Measurements from ENCODE around the gene HDAC9. TPM values are rescaled to one million over a fixed set of nuclear protein-coding genes. Genes with fewer than 3 reads are reported as not detected.

The HDAC9 gene
- polyA plus RNA-seq, 3 donors = 41.7 to 51.2 (median 44.2) TPM

DNA sequence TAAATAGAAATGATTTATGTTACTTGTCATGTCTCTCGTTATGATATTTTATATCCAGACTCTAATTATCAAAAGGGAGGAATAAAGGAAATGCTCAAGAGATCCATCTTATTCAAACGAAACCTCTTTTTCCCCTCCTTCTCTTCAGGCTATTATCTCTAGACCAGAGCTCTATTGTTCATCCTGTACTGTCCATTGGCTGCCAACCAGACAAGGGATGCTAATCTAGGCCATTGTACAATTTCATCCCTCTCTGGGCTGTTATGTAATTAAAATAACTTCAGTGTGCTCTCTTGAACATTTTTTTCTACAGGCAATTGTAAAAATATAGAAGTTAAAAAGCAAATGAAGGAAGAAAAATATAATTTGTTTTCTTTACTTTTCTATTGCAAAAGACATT, 220.4 kb downstream of the HDAC9 start:
- Histone ChIP-seq H3K9ac (ENCODE audit: insufficient read depth, low read length, poor library complexity, severe bottlenecking) (no peak overlapping the region), H3K27me3 (ENCODE audit: control insufficient read depth in 2 of 2, insufficient read depth in 2 of 2, low read length in 2 of 2) (no peaks in the 10 kb centered on the region), H3K4me3 (replicated peaks in 1 of 3; ENCODE audit: low read depth in 2 of 3, low read length in 3 of 3) (no peak overlapping the region), H3K9me3 (replicated peaks in 1 of 2; ENCODE audit: control insufficient read depth in 1 of 2, insufficient read depth in 1 of 2, low read length in 2 of 2) (no peaks in the 10 kb centered on the region), H3K4me2 (replicated peaks; ENCODE audit: extremely low read depth, low read length, poor library complexity, severe bottlenecking) (no peak overlapping the region), H3K36me3 (replicated peaks in 1 of 2; ENCODE audit: control insufficient read depth in 1 of 2, insufficient read depth in 2 of 2, low read length in 2 of 2) (no peaks in the 10 kb centered on the region), H3K4me1 (ENCODE audit: control insufficient read depth in 1 of 2, insufficient read depth in 2 of 2, low read length in 2 of 2) (no peaks in the 10 kb centered on the region), H4K20me1 (ENCODE audit: insufficient read depth, low read length) (no peaks in the 10 kb centered on the region), H3K27ac (ENCODE audit: low read depth in 1 of 2, low read length in 2 of 2) (no peak overlapping the region), H2AFZ (ENCODE audit: insufficient read depth, low read depth, low read length, poor library complexity, severe bottlenecking) (no peak overlapping the region), H3K79me2 (ENCODE audit: insufficient read depth, low read length) (no peaks in the 10 kb centered on the region)
- WGBS (ENCODE audit: insufficient coverage) = no CpG with 5 or more reads among the region's 2 CpGs
- Mint-ChIP-seq H3K27ac (no peak overlapping the region), H3K27me3 (ENCODE audit: low read depth in 3 of 3) (peaks cover 0 to 2% (median 0%) of the 10 kb centered on the region in 3 donors), H3K9me3 (peaks cover 0 to 6% (median 0%) of the 10 kb centered on the region in 7 donors), H3K4me3 (no peak overlapping the region), H3K4me1 (no peaks in the 10 kb centered on the region), H3K36me3 (peaks cover 0 to 2% of the 10 kb centered on the region in 2 donors)
- TF ChIP-seq, protein P1, sequence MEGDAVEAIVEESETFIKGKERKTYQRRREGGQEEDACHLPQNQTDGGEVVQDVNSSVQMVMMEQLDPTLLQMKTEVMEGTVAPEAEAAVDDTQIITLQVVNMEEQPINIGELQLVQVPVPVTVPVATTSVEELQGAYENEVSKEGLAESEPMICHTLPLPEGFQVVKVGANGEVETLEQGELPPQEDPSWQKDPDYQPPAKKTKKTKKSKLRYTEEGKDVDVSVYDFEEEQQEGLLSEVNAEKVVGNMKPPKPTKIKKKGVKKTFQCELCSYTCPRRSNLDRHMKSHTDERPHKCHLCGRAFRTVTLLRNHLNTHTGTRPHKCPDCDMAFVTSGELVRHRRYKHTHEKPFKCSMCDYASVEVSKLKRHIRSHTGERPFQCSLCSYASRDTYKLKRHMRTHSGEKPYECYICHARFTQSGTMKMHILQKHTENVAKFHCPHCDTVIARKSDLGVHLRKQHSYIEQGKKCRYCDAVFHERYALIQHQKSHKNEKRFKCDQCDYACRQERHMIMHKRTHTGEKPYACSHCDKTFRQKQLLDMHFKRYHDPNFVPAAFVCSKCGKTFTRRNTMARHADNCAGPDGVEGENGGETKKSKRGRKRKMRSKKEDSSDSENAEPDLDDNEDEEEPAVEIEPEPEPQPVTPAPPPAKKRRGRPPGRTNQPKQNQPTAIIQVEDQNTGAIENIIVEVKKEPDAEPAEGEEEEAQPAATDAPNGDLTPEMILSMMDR (IDR thresholded peaks at IDR 0.05) = no peak
- intact Hi-C loops (cut with micrococcal nuclease) = no loop called here
- DNase-seq = no peak

DNA sequence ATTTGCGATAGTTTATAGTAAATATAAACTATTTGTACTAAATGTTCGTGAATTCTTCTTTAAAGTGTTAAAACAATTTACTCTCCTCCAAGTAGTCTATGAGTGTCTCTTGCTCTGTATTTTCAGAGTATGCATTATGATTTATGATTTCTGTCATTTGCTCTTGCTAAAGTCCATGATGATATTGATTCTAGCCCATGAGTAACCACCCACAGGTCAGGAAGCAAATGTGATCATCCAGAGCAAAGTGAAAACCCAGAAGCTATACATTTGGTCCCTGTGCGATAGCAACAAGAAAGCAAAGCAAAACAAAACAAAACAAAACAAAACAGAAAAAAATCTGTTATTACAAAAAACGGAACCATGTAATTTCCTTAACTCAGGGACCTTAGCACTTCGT, 225.9 kb downstream of the HDAC9 start:
- Histone ChIP-seq H3K4me1 (ENCODE audit: control insufficient read depth in 1 of 2, insufficient read depth in 2 of 2, low read length in 2 of 2) (no peaks in the 10 kb centered on the region), H3K27ac (ENCODE audit: low read depth in 1 of 2, low read length in 2 of 2) (no peak overlapping the region), H3K79me2 (ENCODE audit: insufficient read depth, low read length) (no peaks in the 10 kb centered on the region), H3K4me3 (replicated peaks in 1 of 3; ENCODE audit: low read depth in 2 of 3, low read length in 3 of 3) (no peak overlapping the region), H2AFZ (ENCODE audit: insufficient read depth, low read depth, low read length, poor library complexity, severe bottlenecking) (no peak overlapping the region), H3K27me3 (ENCODE audit: control insufficient read depth in 2 of 2, insufficient read depth in 2 of 2, low read length in 2 of 2) (no peaks in the 10 kb centered on the region), H3K9ac (ENCODE audit: insufficient read depth, low read length, poor library complexity, severe bottlenecking) (no peak overlapping the region), H3K4me2 (replicated peaks; ENCODE audit: extremely low read depth, low read length, poor library complexity, severe bottlenecking) (no peak overlapping the region), H3K36me3 (replicated peaks in 1 of 2; ENCODE audit: control insufficient read depth in 1 of 2, insufficient read depth in 2 of 2, low read length in 2 of 2) (no peaks in the 10 kb centered on the region), H3K9me3 (replicated peaks in 1 of 2; ENCODE audit: control insufficient read depth in 1 of 2, insufficient read depth in 1 of 2, low read length in 2 of 2) (no peaks in the 10 kb centered on the region), H4K20me1 (ENCODE audit: insufficient read depth, low read length) (no peaks in the 10 kb centered on the region)
- Mint-ChIP-seq H3K36me3 (peaks cover 0 to 2% of the 10 kb centered on the region in 2 donors), H3K27ac (no peak overlapping the region), H3K4me3 (no peak overlapping the region), H3K27me3 (ENCODE audit: low read depth in 3 of 3) (no peaks in the 10 kb centered on the region), H3K4me1 (no peaks in the 10 kb centered on the region), H3K9me3 (peaks cover 0 to 6% (median 0%) of the 10 kb centered on the region in 7 donors)
- 100% methylated on average over 2 of the region's 5 CpGs for WGBS (ENCODE audit: insufficient coverage)
- intact Hi-C loops (cut with micrococcal nuclease) = no loop called here
- TF ChIP-seq, protein P1 (IDR thresholded peaks at IDR 0.05) = no peak
- DNase-seq = no peak
